Measurements from ENCODE around the gene MYPOP. TPM values are rescaled to one million over a fixed set of nuclear protein-coding genes. Genes with fewer than 3 reads are reported as not detected.
A peak's percentile ranks its signal among the peaks of the same experiment; 100 is the strongest.
"Not testable (repeated sequence)": the region's sequence is repeated elsewhere in the genome, so short reads cannot be mapped to it uniquely, and the experiment has no call there.

MYPOP gene
- total RNA-seq, 1 donor from 2014 or later: 10.3 TPM

DNA sequence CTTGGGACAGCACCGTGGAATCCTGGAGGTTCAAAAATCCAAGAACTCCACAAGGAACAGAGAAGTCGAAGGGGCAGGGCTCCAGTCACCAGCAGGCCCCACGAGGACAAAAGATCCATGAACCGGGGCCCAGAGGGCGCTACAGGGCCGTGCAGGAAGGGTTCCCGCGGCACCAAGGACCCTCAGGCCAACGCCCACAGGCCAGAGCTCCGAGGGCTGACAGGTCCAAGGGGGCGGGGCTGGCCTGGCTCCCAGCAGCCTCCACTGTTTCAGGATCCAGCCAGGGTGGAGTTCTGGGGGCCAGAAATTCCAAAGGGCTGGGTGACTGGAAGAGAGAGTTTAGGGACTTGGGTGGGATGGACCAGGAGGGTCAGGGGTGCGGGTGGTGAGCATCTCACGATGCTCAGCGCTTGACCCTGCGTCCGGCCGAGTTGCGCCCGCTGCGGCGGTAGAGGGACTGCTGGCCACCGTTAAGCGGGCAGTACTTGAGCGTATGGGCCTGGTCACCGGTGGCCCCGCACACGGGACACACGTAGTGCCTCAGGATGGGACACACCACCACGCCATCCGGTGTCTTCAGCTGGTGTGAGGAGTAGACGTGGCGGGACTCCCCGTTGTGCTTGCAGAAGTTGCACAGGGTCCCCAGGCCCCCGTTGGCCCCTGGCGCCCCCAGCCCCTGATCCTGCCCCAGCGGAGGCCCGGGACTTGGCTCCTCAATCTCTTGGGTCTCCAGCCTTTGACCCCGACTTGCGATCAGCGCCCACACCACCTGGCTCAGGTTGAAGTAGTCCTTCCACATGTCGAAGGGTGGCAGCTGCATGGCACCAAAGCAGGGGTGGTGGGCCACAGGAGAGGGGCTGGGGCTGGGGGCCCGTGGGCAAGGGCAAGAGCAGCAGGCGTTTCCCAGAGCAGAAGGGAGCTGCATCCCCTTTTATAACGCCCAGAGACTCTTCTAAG, 11.7 kb upstream of the MYPOP start, which contains the start of gene NANOS2:
Gene NANOS2, minus strand, starts transcription at position 905 of the 957 bp plus-strand sequence. Its CDS starts 85 bp downstream, at position 820.
- no peak for DNase-seq (ENCODE audit: low spot score)
- intact Hi-C loops (cut with DNase I): no loop called here

DNA sequence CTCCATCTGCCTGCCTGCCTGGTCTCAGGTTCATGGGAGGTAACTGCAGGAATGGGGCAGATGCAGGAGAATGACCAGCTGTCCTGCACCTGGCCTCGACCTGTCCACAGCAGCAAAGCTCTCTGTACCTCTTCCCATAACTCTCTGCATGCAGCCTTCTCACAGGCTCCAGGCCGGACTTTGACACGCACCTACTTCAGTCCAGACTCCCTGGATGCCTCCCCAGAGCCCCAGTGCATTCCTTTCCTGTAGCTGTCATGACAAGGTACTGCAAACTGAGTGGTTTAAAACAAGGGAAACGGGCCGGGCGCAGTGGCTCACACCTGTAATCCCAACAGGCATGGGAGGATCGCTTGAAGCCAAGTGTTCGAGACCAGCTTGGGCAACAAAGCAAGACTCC, 8.9 kb upstream of the MYPOP start:
- DNase-seq (ENCODE audit: low spot score): no peak
- intact Hi-C loops (cut with DNase I): no loop called here

DNA sequence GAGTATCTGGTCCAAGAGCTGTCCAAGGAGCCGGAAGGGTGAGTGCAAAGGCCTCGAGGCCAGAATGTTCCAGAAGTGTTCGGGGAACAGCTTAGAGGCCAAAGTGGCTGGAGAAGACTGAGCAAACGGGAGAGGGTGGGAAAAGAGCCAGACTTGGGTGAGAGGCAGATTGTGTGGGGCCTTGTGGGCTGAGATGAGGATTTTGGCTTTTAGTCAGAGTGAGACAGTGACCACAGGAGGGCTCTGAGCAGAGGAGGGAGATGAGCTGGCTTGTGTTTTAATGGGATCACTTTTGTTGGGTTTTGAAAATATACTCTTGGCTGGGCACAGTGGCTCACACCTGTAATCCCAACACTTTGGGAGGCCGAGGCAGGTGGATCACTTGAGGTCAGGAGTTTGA, 6.5 kb upstream of the MYPOP start:
- no peak for DNase-seq (ENCODE audit: low spot score)
- intact Hi-C loops (cut with DNase I): no loop called here

DNA sequence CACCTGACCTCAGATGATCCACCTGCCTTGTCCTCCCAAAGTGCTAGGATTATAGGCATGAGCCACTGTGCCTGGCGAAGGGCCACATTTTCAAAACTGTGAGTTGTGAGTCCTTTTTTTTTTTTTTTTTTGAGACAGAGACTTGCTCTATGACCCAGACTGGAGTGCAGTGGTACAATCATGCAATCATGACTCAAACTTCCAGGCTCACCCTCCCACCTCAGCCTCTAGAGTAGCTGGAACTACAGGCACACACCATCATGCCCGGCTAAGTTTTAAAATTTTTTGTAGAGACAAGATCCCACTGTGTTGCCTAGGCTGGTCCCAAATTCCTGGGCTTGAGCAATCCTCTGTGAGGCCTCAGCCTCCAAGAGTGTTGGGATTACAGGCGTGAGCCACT, 3.8 kb upstream of the MYPOP start:
- intact Hi-C loops (cut with DNase I): no loop called here

DNA sequence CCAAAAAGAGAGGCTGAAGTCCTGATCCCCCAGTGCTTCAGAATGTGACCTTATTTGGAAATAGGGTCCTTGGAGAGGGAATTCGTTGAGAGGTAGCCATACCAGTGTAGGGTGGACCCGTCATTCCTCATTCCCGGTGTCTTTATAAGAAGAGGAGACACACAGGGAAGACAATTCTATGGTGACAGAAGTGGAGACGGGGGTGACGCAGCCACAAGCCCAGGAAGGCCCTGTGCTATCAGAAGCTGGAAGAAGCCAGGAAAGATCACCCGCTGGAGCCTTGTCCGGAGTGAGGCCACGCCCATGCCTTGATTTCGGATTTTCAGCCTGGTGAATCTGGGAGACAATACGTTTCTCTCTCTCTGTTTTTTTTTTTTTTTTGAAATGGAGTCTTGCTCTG, 2.6 kb upstream of the MYPOP start:
- DNase-seq (ENCODE audit: low spot score): no peak
- intact Hi-C loops (cut with DNase I): no loop called here

More for the DNA sequence above, 3.8 kb upstream of the MYPOP start:
- DNase-seq (ENCODE audit: low spot score): no peak

DNA sequence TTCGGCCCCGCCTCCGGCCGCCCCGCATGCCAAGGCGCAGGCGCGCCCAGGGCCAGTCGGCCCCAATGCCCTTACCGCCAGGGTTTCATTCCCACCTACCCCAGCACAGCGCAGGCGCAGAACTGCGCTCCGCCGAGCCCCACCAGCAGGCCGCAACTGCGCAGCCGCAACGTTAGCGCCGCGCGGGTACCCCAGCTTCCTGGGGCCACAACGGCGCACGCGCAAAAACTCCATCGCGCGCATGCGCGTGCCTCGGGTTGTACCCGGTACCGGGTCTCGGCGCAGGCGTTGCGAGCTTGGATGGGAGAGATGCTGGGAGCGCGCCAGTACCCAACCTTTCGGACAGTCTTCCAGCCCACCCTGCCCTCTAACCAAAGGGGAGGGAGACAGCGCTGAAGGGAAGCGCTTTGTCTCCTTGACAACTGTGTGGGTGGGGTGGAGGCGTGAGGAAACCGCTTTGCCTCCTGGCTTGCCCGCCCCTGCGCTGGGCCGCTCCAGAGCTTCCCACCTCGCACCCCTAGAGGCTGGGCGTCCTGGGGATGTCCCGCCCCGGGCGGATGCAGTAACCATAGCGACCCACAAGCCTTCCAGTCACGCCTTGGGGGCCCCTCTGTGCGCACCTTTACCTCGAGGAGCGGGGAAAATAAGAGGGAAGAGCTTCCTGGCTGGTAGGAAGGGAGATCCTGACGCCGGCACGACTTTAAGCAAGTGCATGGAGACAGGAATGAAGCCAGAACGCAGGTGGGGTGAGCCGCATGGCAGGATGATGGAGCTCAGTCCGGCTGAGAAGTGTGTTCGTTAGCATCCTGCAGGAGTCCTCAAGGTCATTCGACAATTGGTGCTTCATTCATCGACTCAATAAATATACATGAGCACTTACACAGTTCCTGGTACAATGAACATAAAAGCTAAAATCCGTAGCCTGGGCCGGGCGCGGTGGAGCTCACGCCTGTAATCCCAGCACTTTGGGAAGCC, 525 bp upstream of the MYPOP start:
- intact Hi-C loops (cut with DNase I): no loop called here
- peak; percentile 99 for DNase-seq (ENCODE audit: low spot score)

DNA sequence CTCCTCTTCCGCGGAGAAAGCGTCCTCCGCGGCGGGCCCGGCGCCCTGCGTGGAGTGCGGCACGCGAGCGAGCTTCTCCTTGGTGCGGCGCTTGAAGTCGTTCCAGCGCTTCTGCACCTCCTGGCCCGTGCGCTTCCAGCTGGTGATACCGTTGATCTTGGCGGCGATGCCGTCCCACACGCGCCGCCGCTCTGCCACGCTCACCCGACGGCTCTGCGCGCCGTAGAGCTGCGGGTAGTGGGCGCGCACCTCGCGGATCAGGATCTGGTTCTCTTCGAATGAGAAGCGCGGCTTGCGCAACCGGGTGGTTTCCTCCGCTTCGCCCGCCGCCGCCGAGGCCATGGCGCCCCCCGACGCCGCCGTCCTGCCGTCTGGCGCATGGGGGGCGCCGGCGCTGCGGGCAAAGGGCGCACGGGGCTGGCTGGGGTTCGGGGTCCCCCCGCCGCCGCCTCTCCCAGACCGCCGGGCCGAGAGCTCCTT, 941 bp downstream of the MYPOP start:
- intact Hi-C loops (cut with DNase I): no loop called here
- no peak for DNase-seq (ENCODE audit: low spot score)

DNA sequence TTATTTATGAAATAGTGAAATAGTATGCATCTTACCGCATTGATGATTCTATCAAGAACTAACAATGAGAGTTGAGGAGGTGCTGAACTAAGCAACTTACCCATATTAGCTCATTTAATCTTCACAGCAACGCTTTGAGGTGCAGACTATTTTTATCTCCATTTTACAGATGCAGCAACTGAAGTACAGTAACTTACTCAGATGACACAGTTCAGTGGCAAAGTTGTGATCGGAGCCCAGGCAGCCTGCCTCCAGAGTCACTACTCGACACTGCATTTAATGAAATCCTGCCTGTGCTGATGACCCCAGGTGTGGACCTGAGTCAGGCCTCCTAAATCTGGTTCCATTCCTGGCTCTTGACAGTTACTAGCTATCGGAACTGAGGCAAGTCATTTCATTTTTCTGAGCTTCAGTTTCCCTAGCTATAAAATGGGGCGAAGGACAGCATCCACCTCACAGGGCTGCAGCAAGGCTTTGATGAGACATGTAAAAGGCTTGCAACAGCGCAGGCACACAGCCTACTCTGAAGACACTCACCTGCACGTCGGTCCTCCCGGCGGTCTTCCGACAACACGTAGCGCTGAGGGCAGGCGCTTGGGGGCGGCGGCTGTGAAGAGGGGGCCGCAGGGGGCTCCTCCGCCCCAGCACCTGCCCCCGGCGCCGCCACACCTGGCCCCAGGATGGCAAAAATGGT, 1.5 kb downstream of the MYPOP start:
- no peak for DNase-seq (ENCODE audit: low spot score)
- intact Hi-C loops (cut with DNase I): no loop called here

DNA sequence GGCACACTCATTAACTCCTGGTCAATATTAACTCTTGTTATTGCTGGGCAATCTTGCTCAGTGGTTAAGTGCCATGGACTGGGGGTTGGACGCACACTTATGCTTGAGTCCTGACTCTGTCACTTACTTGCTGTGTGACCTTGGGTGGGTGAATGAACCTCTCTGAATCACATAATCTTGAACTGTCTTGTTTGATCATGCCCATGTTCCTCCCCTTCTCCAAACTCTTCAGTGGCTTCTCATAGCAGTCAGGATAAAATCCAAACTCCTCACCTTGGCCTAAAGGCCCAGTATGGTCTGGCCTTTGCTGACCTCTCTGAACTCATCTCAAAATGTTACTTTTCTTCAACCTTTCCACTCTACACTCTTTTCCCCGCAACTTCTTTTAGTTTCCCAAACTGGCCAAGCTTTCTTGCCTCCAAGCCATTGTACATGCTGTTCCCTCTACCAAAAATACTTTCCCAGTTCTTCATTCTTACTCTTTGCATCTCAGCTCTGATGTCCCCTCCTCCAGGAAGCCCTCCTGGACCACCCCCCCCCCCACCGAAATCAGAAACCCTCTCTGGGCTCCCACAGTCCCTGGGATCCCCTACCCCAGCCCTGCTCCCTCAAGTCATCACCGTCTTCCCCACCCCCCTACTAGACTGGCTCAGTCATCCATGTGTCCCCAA, 2.4 kb downstream of the MYPOP start:
- intact Hi-C loops (cut with DNase I): no loop called here
- DNase-seq (ENCODE audit: low spot score): no peak

DNA sequence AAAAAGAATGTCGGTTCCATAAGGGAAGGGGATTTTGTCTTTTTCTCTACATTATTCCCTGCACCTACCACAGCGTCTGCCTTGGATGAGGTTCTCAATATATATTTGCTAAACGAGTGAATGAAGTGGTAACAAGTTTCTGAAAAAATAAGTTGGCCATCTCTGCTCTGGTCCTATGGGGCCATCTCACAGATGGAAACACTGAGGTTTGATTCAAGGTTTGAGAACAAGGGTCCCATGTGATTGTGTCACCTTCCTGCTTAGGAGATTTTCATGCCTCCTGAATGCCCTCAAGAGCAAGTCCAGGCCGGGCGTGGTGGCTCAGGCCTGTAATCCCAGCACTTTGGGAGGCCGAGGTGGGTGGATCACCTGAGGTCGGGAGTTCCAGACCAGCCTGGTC, 3.2 kb downstream of the MYPOP start:
- intact Hi-C loops (cut with DNase I): no loop called here

DNA sequence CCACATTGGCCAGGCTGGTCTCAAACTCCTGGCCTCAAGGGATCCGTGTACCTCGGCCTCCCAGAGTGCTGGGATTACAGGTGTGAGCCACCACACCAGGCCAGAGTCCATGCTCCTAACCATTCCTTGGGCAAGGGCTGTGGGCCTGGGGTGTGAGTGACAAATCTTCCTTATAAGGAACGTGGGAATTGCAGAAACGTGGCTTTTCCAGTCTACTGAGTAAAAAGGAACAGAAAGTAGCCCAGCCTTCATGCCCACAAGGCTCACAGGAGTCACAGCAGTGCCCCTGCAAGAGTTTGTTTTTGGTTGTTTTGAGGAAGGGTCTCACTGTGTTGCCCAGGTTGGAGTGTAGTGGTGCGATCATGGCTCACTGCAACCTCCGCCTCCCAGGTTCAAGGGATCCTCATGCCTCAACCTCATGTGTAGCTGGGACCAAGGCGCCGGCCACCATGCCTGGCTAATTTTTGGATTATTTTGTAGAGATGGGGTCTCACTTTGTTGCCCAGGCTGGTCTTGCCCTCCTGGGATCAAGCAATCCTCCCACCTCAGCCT, 5.1 kb downstream of the MYPOP start:
- intact Hi-C loops (cut with DNase I): no loop called here
- DNase-seq (ENCODE audit: low spot score): no peak

More for the DNA sequence above, 3.2 kb downstream of the MYPOP start:
- DNase-seq (ENCODE audit: low spot score): no peak

DNA sequence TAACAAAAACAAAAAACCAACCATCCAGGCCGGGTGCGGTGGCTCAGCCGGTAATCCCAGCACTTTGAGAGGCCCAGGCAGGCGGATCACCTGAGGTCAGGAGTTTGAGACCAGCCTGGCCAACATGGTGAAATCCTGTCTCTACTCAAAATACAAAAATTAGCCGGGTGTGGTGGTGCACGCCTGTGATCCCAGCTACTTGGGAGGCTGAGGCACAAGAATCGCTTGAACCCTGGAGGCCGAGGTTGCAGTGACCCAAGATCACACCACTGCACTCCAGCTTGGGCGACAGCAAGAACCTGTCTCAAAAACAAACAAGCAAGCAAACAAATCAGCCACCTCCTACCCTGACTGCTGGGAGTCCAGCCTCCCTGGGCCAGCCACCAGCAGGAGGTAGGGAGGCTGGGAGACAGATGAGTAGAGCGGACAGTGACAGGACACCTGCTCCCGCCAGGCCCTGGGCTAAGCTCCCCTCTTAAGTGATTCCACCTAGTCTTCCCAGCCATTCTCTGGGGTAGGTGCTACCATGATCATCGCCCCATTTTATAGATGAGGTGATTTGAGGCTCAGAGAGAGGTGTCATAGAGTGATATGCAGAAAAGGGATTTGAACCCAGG, 6.3 kb downstream of the MYPOP start:
- DNase-seq (ENCODE audit: low spot score); intact Hi-C loops (cut with DNase I): not testable (repeated sequence)

DNA sequence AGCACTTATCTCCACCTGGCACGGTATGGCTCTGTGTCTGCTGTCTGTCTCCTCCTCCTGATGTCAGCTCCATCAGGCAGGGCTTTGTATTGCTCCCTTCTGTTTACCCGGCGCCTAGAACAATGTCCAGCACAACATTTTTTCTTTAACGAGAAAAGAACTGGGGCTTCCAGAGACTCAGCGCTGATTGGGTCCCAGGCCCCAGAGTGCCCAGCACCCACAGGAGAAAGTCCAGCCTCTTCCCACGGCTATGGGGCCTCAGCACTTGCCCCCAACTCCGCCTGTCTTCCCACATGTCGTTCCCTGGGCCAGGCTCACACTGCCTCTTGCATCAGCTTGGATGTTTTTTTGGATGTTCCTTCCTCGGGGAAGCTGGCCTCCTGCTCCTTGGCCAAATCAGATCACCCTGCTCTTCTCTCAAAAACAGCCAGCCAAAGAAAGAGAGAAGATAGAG, 6.9 kb downstream of the MYPOP start:
- intact Hi-C loops (cut with DNase I): no loop called here
- no peak for DNase-seq (ENCODE audit: low spot score)

DNA sequence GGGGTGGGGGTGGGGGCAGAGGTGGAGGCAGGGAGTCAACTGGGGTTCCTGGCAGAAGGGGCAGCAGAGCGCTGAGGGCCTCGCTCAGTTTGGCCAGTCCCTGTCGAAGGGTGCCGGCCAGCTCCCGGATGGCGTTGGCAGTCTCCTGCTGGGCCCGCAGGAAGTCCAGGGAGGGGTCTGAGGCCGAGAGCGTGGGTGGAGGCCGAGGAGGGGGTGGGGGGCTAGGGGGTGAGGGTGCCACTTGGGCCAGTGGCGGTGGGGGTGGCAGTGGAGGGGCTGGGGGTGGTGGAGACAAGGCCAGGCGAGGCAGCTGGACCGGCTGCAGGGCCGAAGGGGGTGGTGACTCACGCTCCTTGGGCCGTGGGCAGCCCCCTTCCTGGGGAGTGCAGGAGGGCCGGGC, 11.5 kb downstream of the MYPOP start:
- DNase-seq (ENCODE audit: low spot score): no peak
- intact Hi-C loops (cut with DNase I): no loop called here

DNA sequence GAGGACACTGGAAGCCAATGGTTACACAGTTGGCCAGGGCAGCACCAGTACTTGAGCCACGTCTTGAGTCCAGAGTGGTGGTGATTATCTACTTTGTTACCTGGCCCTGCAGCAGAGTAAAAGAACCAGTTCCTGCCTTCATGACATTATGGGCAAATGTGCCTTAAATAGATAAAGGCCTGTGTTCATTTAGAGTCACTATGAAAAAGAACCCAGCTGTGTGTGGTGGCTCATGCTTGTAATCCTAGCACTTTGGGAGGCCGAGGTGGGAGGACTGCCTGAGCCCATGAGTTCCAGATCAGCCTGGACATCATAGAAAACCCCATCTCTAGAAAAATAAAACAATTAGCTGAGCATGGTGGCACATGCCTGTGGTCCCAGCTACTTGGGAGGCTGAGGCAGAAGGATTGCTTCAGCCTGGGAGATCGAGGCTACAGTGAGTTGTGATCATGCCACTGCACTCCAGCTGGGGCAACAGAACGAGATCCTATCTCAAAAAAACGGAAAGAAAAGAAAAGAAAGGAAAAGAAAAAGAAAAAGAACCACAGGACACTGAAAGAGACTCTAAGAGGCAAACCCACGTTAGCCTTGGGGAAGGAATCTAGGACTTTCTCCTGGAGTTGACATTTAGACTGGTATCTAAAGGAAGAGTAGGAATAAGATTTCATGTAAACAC, 13.1 kb downstream of the MYPOP start:
- DNase-seq (ENCODE audit: low spot score): no peak
- intact Hi-C loops (cut with DNase I): no loop called here

DNA sequence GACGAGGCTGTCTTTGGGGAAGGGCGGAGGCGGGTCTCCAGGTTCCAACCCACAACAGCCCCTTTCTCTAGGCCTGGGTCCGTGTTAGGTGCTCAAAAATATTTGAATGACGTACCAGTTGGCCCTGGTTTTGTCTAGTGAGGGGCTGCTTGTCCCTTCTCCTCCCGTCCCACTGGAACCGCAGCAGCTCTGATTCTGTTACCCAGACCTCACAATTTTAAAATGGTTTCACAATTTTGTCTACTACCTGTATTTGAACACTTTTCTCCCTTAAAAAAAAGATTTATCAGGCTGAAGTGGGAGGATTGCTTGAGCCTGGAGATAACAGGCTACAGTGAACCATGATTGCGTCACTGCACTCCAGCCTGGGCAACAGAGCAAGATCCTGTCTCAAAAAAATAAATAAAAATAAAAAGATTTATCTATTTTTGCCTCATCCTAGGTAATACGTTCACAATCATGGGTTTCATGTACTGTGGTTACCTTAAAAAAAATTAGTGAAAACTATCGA, 15.2 kb downstream of the MYPOP start:
- intact Hi-C loops (cut with DNase I): no loop called here
- no peak for DNase-seq (ENCODE audit: low spot score)

All from cardiac septum (tissue), 1 donor.